PC-3 (cell line): ENCODE measurements around the gene SCCPDH.

Source experiments
- CTCF ChIP-seq: fragments of 300-600 bp; sonication (generic); conservative IDR thresholded peaks from 2 replicates; pipeline ENCODE4 v1.5.1; 2017; ENCODE audit warnings: antibody characterized with exemption, low read depth, mild to moderate bottlenecking, low read length
- EZH2 ChIP-seq: fragments of 300-600 bp; sonication (generic); IDR thresholded peaks from one replicate; pipeline ENCODE4 v1.6.1; 2017; ENCODE audit warnings: antibody characterized with exemption, mild to moderate bottlenecking, low read length; ENCODE audit not compliant: unreplicated experiment

- no peak for TF ChIP-seq CTCF
- TF ChIP-seq EZH2 = no peak
Measured at GRCh38 chr1:246790833-246791232, 66.6 kb downstream of the SCCPDH start.
